Muscle of leg (tissue), 16 donors: Measurements from ENCODE around the gene KRT15. TPM values are rescaled to one million over a fixed set of nuclear protein-coding genes. Genes with fewer than 3 reads are reported as not detected.

ENCODE experiments used
- DNase-seq: peaks from one replicate; pipeline ENCODE4 v3.0.0; 2013
- H3K27ac ChIP-seq: one replicate; pipeline ENCODE4 v1.5.1; 2013; ENCODE audit warnings: mild to moderate bottlenecking, low read length, control low read depth
- H3K27me3 ChIP-seq: one replicate; pipeline ENCODE4 v1.6.1; 2013; ENCODE audit warnings: low read length; ENCODE audit not compliant: control insufficient read depth, insufficient read depth
- H3K36me3 ChIP-seq: one replicate; pipeline ENCODE4 v1.6.1; 2013; ENCODE audit warnings: low read length; ENCODE audit not compliant: control insufficient read depth, insufficient read depth
- H3K4me1 ChIP-seq: one replicate; pipeline ENCODE4 v1.6.1; 2013; ENCODE audit warnings: low read length; ENCODE audit not compliant: control insufficient read depth, insufficient read depth
- H3K4me3 ChIP-seq: one replicate; pipeline ENCODE4 v1.5.1; 2013; ENCODE audit warnings: low read length, control low read depth
- H3K9me3 ChIP-seq: replicated peaks from 2 replicates; pipeline ENCODE4 v1.6.1; 2013; ENCODE audit warnings: low read depth, low read length; ENCODE audit not compliant: control insufficient read depth
- WGBS: methylation state at CpG from one replicate; pipeline ENCODE4 v1.1.5; 2013; ENCODE audit warnings: missing lambda C conversion rate; ENCODE audit not compliant: insufficient coverage; 5-methylcytosine and 5-hydroxymethylcytosine counted together
- long read RNA-seq, 11 donors: transcript quantifications; one replicate each; lab custom pipeline, GENCODE V29; 2026
- polyA plus RNA-seq, 8 donors: library from polyadenylated mRNA; unstranded; fragments of 120-200 nt; gene quantifications; one replicate each; pipeline versions ENCODE4 v1.2.1 to v1.2.3, GENCODE V29; 2013; ENCODE audit warnings: inconsistent platforms in 1 of 8, low replicate concordance in 1 of 8; ENCODE audit not compliant: insufficient read length in 8 of 8, insufficient read depth in 1 of 8
- total RNA-seq: library from RNA; stranded (reverse); fragments of 120-200 nt; gene quantifications from one replicate; pipeline ENCODE4 v1.2.4, GENCODE V29; 2013

Gene KRT15
- 0.31 TPM for total RNA-seq
- polyA plus RNA-seq = 10 to 100 TPM in 1 of 8 donors, 1 to 10 TPM in 1, under 1 TPM in 4, not detected in 2; 0.04 to 68.8 (median 0.20) TPM
- long read RNA-seq, donor 1 = 0 reads
- long read RNA-seq, donor 2 = 0 reads
- long read RNA-seq, donor 3 = 0 reads
- long read RNA-seq, donor 4 = 0 reads
- long read RNA-seq, donor 5 = 0 reads
- long read RNA-seq, donor 6 = 0 reads
- long read RNA-seq, donor 7 = 0 reads
- long read RNA-seq, donor 8 = 0 reads
- long read RNA-seq, donor 9 = 0 reads
- long read RNA-seq, donor 10 = 0 reads
- long read RNA-seq, donor 11 = 0 reads

GRCh38 chr17:41518789-41519449, at the start of gene KRT15:
TSS of gene KRT15 (minus strand) at chr17:41518890. CDS start at chr17:41518827, 63 bp downstream.
- H3K4me3 ChIP-seq = no peak within 1 kb of the TSS
- H3K9me3 ChIP-seq = no peaks in the 10 kb centered on the region
- DNase-seq = no peak
- no peak within 1 kb of the TSS for H3K27ac ChIP-seq
- 46% methylated on average over 5 of the region's 8 CpGs for WGBS
- no peaks in the 10 kb centered on the region for H3K36me3 ChIP-seq
- H3K4me1 ChIP-seq = peaks cover 10% of the 10 kb centered on the region
- H3K27me3 ChIP-seq = peaks cover 20% of the 10 kb centered on the region

GRCh38 chr17:41567317-41567716, 48.6 kb upstream of the KRT15 start:
- WGBS = 88% methylated on average over 5 of the region's 6 CpGs
- Histone ChIP-seq H3K27me3 (peaks cover 25% of the 10 kb centered on the region), H3K4me3 (no peak overlapping the region), H3K9me3 (no peaks in the 10 kb centered on the region), H3K27ac (no peak overlapping the region), H3K4me1 (no peaks in the 10 kb centered on the region), H3K36me3 (no peaks in the 10 kb centered on the region)
- no peak for DNase-seq

GRCh38 chr17:41565338-41565737, 46.6 kb upstream of the KRT15 start:
- no peaks in the 10 kb centered on the region for H3K4me1 ChIP-seq
- H3K27me3 ChIP-seq = peaks cover 15% of the 10 kb centered on the region

GRCh38 chr17:41563607-41564170, 45.0 kb upstream of the KRT15 start:
- peaks cover 22% of the 10 kb centered on the region for H3K27me3 ChIP-seq
- DNase-seq = no peak
- H3K36me3 ChIP-seq = no peaks in the 10 kb centered on the region
- no peak overlapping the region for H3K27ac ChIP-seq
- H3K9me3 ChIP-seq = no peaks in the 10 kb centered on the region
- 18% methylated on average over 3 of the region's 3 CpGs for WGBS
- no peaks in the 10 kb centered on the region for H3K4me1 ChIP-seq
- H3K4me3 ChIP-seq = no peak overlapping the region

More at GRCh38 chr17:41565338-41565737, 46.6 kb upstream of the KRT15 start:
- no peak overlapping the region for H3K27ac ChIP-seq
- no peak for DNase-seq
- no peak overlapping the region for H3K4me3 ChIP-seq
- no peaks in the 10 kb centered on the region for H3K36me3 ChIP-seq
- H3K9me3 ChIP-seq = no peaks in the 10 kb centered on the region

- WGBS = 83% methylated on average over 4 of the region's 6 CpGs
- H3K36me3 ChIP-seq = no peaks in the 10 kb centered on the region
- peaks cover 20% of the 10 kb centered on the region for H3K27me3 ChIP-seq
- H3K4me1 ChIP-seq = no peaks in the 10 kb centered on the region
- no peak overlapping the region for H3K4me3 ChIP-seq
- no peak overlapping the region for H3K27ac ChIP-seq
- no peaks in the 10 kb centered on the region for H3K9me3 ChIP-seq
- DNase-seq = no peak
Observed at GRCh38 chr17:41561554-41561953, 42.9 kb upstream of the KRT15 start.

GRCh38 chr17:41559548-41559947, 40.9 kb upstream of the KRT15 start:
- H3K27ac ChIP-seq = no peak overlapping the region
- WGBS = 100% methylated on average over 1 of the region's 2 CpGs
- no peaks in the 10 kb centered on the region for H3K9me3 ChIP-seq
- DNase-seq = no peak
- no peak overlapping the region for H3K4me3 ChIP-seq
- H3K27me3 ChIP-seq = peaks cover 25% of the 10 kb centered on the region
- H3K4me1 ChIP-seq = no peaks in the 10 kb centered on the region
- no peaks in the 10 kb centered on the region for H3K36me3 ChIP-seq

- H3K4me1 ChIP-seq = no peaks in the 10 kb centered on the region
- H3K36me3 ChIP-seq = no peaks in the 10 kb centered on the region
- no peak overlapping the region for H3K27ac ChIP-seq
- DNase-seq = no peak
- H3K4me3 ChIP-seq = no peak overlapping the region
- H3K9me3 ChIP-seq = no peaks in the 10 kb centered on the region
- WGBS = 61% methylated on average over 7 of the region's 9 CpGs
- peaks cover 20% of the 10 kb centered on the region for H3K27me3 ChIP-seq
Observed at GRCh38 chr17:41556931-41557330, 38.2 kb upstream of the KRT15 start.

GRCh38 chr17:41556306-41556705, 37.6 kb upstream of the KRT15 start:
- no peak for DNase-seq
- 47% methylated on average over 5 of the region's 5 CpGs for WGBS
- peaks cover 20% of the 10 kb centered on the region for H3K27me3 ChIP-seq
- H3K9me3 ChIP-seq = no peaks in the 10 kb centered on the region
- H3K27ac ChIP-seq = no peak overlapping the region
- no peaks in the 10 kb centered on the region for H3K4me1 ChIP-seq
- H3K36me3 ChIP-seq = no peaks in the 10 kb centered on the region
- H3K4me3 ChIP-seq = no peak overlapping the region

- no peak overlapping the region for H3K4me3 ChIP-seq
- H3K4me1 ChIP-seq = no peaks in the 10 kb centered on the region
- 80% methylated on average over 1 of the region's 5 CpGs for WGBS
- DNase-seq = no peak
- H3K27me3 ChIP-seq = peaks cover 19% of the 10 kb centered on the region
- no peaks in the 10 kb centered on the region for H3K36me3 ChIP-seq
- H3K27ac ChIP-seq = no peak overlapping the region
- H3K9me3 ChIP-seq = no peaks in the 10 kb centered on the region
Observed at GRCh38 chr17:41555105-41555887, 36.6 kb upstream of the KRT15 start.
